Peyer's patch (tissue), 4 donors: ENCODE measurements around the gene PAAF1.

Experiments
- CTCF ChIP-seq, 6 experiments: fragments of 450-650 bp in 4 of 6; fragments of 200-600 bp in 2 of 6; sonication (generic) in 1 of 6; IDR thresholded peaks; one replicate each; pipeline ENCODE4 v1.5.1; 2017 to 2019; ENCODE audit warnings: antibody characterized with exemption in 6 of 6, mild to moderate bottlenecking in 3 of 6, moderate library complexity in 1 of 6
- POLR2A ChIP-seq, 2 donors: fragments of 450-650 bp; IDR thresholded peaks; one replicate each; pipeline ENCODE4 v1.5.1; 2017; ENCODE audit warnings: antibody characterized with exemption in 2 of 2, mild to moderate bottlenecking in 2 of 2, moderate library complexity in 2 of 2

GRCh38 chr11:73878771-73879170 is 2.0 kb downstream of the PAAF1 start:
- TF ChIP-seq CTCF (IDR thresholded peaks at IDR 0.05) (no peak), POLR2A (IDR thresholded peaks at IDR 0.05) (no peak)
